Measurements from ENCODE around the gene DPF3. TPM values are rescaled to one million over a fixed set of nuclear protein-coding genes. Genes with fewer than 3 reads are reported as not detected.

DPF3 gene
- total and polyA plus RNA-seq, 2 of the 13 experiments (the other 11 are each of a cell fraction or from before 2014, with no cell fraction given): 0.09 to 0.60 TPM

- TSS peak; percentile 87 for BruUV-seq (replicated peaks)
- Histone ChIP-seq H3K36me3 (replicated peaks in 1 of 2; ENCODE audit: control insufficient read depth in 1 of 2, insufficient read depth in 2 of 2, low read length in 2 of 2) (no peaks in the 10 kb centered on the region), H4K20me1 (ENCODE audit: insufficient read depth, low read length) (no peaks in the 10 kb centered on the region), H3K4me1 (ENCODE audit: insufficient read depth, low read length) (peaks cover 18% of the 10 kb centered on the region), H3K9ac (ENCODE audit: insufficient read depth, low read depth, low read length) (peak overlapping the region; percentile 66), H3K9me3 (ENCODE audit: low read length) (no peaks in the 10 kb centered on the region), H3K79me2 (ENCODE audit: insufficient read depth, low read length) (peaks cover 11% of the 10 kb centered on the region), H3K27me3 (ENCODE audit: control insufficient read depth in 1 of 2, insufficient read depth in 2 of 2, low read length in 2 of 2) (no peaks in the 10 kb centered on the region; a peak in 1 of 5 replicates), H3K4me3 (replicated peaks in 1 of 3; ENCODE audit: insufficient read depth in 1 of 3, low read depth in 2 of 3, low read length in 3 of 3) (peak overlapping the region; percentile 41 to 98 (median 66)), H3K4me2 (ENCODE audit: low read depth, low read length) (peak overlapping the region; percentile 86), H2AFZ (ENCODE audit: low read length) (peak overlapping the region; percentile 82), H3K27ac (ENCODE audit: extremely low read length, insufficient read depth, low read length) (peak overlapping the region; percentile 35)
- ATAC-seq (peak; percentile 18), DNase-seq (ENCODE audit: low spot score) (peak; percentile 15), FAIRE-seq (no peak)
- ChIA-PET CTCF (ENCODE audit: low intra/inter-chr PET ratio, low total read pairs) (interaction anchor here (0.7 kb wide), 1 partner anchor 142 kb away, joined by 3 read pairs; no protein-coding TSS in a partner anchor), POLR2A (interaction anchor here (1.4 to 1.8 kb wide), 2 partner anchors 31 to 38 kb away, joined by 4 to 5 read pairs; partner anchors contain the start of gene DPF3)
- in situ Hi-C loops (cut with HindIII; ENCODE audit: extremely low pct_ligation_motif_present, low pct_unique_long_range_greater_than_20kb): no loop called here
- intact Hi-C loops (cut with micrococcal nuclease; ENCODE audit: unreplicated experiment): no loop called here
- 14% methylated on average over 21 of the region's 22 CpGs for WGBS (ENCODE audit: low lambda C conversion rate)
- TF ChIP-seq PPARG (CRISPR knock-in tag; conservative IDR thresholded peaks at IDR 0.05): no peak
- no peak for TF ChIP-seq MZF1 (CRISPR knock-in tag; IDR thresholded peaks at IDR 0.05; ENCODE audit: borderline replicate concordance)
- no peak for TF ChIP-seq MXI1 (IDR thresholded peaks at IDR 0.05; ENCODE audit: borderline replicate concordance, low read depth, low read length)
- 0 out of 2 replicates have a peak, but pooled peaks have one; percentile 11 for TF ChIP-seq IRF9 (CRISPR knock-in tag; IDR thresholded peaks at IDR 0.05; ENCODE audit: borderline replicate concordance)
- no peak for TF ChIP-seq ZNF121 (CRISPR knock-in tag; IDR thresholded peaks at IDR 0.05)
- TF ChIP-seq ZNF510 (CRISPR knock-in tag; IDR thresholded peaks at IDR 0.05; ENCODE audit: low read depth): no peak
- no peak for TF ChIP-seq FOXO1 (CRISPR knock-in tag; IDR thresholded peaks at IDR 0.05)
- no peak for TF ChIP-seq ZNF30 (CRISPR knock-in tag; IDR thresholded peaks at IDR 0.05)
- TF ChIP-seq ZNF552 (CRISPR knock-in tag; IDR thresholded peaks at IDR 0.05; ENCODE audit: borderline replicate concordance): no peak
- TF ChIP-seq GZF1 (CRISPR knock-in tag; IDR thresholded peaks at IDR 0.05): no peak
- TF ChIP-seq ZNF441 (CRISPR knock-in tag; IDR thresholded peaks at IDR 0.05; ENCODE audit: borderline replicate concordance): no peak
- 0 out of 2 replicates have a peak, but pooled peaks have one; percentile 20 for TF ChIP-seq SMAD3 (CRISPR knock-in tag; IDR thresholded peaks at IDR 0.05)
- no peak for TF ChIP-seq ZSCAN9 (CRISPR knock-in tag; IDR thresholded peaks at IDR 0.05; ENCODE audit: borderline replicate concordance)
- TF ChIP-seq SATB2 (CRISPR knock-in tag; IDR thresholded peaks at IDR 0.05): no peak
- TF ChIP-seq TAF1 (CRISPR knock-in tag; IDR thresholded peaks at IDR 0.05): no peak
- TF ChIP-seq ZNF3 (CRISPR knock-in tag; IDR thresholded peaks at IDR 0.05): no peak
- no peak for TF ChIP-seq NFE2L2 (IDR thresholded peaks at IDR 0.05; ENCODE audit: low read length)
- no peak for TF ChIP-seq MAFK (conservative IDR thresholded peaks at IDR 0.05 in 1 of 2, IDR thresholded peaks at IDR 0.05 in 1 of 2; ENCODE audit: low read length in 2 of 2)
Measured at GRCh38 chr14:72925171-72925759, 31.4 kb upstream of the DPF3 start.
